ENCODE results near the gene MBIP. TPM values are rescaled to one million over a fixed set of nuclear protein-coding genes. Genes with fewer than 3 reads are reported as not detected.

The MBIP gene
- total RNA-seq, 1 experiment from 2014 or later = 19.1 TPM

DNA sequence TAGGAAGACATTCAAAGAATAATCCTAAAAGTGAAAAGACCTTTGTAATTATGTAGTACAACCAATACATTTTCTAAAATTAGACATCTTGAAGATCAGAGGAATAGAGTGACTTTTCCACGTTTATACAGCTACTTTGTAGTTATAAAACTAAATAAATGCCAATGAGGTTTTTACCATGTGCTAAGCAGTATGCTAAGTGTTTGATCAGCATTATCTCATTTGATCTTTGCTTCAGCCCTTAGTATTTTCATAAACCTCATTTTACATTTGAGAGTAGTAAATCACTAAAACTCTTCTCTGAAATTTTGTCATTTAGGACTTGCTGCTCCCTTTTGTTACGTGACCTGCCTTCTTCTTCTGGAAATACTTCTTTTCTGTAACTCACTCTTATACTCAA, 13.6 kb downstream of the MBIP start:
- H4K20me1 ChIP-seq (ENCODE audit: insufficient read depth) = no peaks in the 10 kb centered on the region
- no peak for ATAC-seq
- no peak overlapping the region for H3K27ac ChIP-seq (ENCODE audit: low read depth, low read length)
- no peaks in the 10 kb centered on the region for H3K9me2 ChIP-seq (ENCODE audit: insufficient read depth)
- RAD21 ChIA-PET (ENCODE audit: low non-redundant PET in 1 of 2, low total read pairs in 2 of 2, uncharacterized antibody in 2 of 2, unreplicated experiment in 2 of 2) = no interaction called here
- no peak overlapping the region for H2AFZ ChIP-seq (ENCODE audit: low read depth, low read length, poor library complexity, severe bottlenecking)
- CTCF ChIA-PET = no interaction called here
- H3K4me2 ChIP-seq (ENCODE audit: low read length) = no peak overlapping the region
- intact Hi-C loops (cut with micrococcal nuclease) = no loop called here
- H3K4me3 ChIP-seq (replicated peaks in 1 of 2; ENCODE audit: low read depth in 1 of 2, low read length in 2 of 2) = no peak overlapping the region
- no peaks in the 10 kb centered on the region for H3K79me2 ChIP-seq (ENCODE audit: insufficient read depth, low read length)
- no TSS peak for BruUV-seq (replicated peaks)
- no peaks in the 10 kb centered on the region for H3K9me3 ChIP-seq (ENCODE audit: control insufficient read depth in 1 of 2, insufficient read depth in 1 of 2, low read depth in 1 of 2, low read length in 2 of 2)
- no peaks in the 10 kb centered on the region for H3K4me1 ChIP-seq (ENCODE audit: control insufficient read depth in 1 of 2, insufficient read depth in 2 of 2, low read length in 2 of 2)
- H3K9ac ChIP-seq (ENCODE audit: low read length) = no peak overlapping the region
- DNase-seq (ENCODE audit: low read depth, low spot score) = no peak
- POLR2A ChIA-PET = no interaction called here
- H3K36me3 ChIP-seq (ENCODE audit: control insufficient read depth in 1 of 2, insufficient read depth in 2 of 2, low read length in 2 of 2) = peaks cover 27 to 30% of the 10 kb centered on the region in 2 experiments
- TF ChIP-seq EZH2 (IDR thresholded peaks at IDR 0.05) = no peak
- TF ChIP-seq ELF1 (IDR thresholded peaks at IDR 0.05; ENCODE audit: borderline replicate concordance, low read depth) = no peak
- no peak for TF ChIP-seq EGR1 (IDR thresholded peaks at IDR 0.05; ENCODE audit: low read depth)
- no peak for TF ChIP-seq POLR2AphosphoS5 (IDR thresholded peaks at IDR 0.05; ENCODE audit: low read depth, low read length)
- TF ChIP-seq YY1 (IDR thresholded peaks at IDR 0.05; ENCODE audit: extremely low read depth, insufficient replicate concordance, low read depth, low read length) = no peak
- TF ChIP-seq REST (IDR thresholded peaks at IDR 0.05; ENCODE audit: low read depth) = no peak
- TF ChIP-seq ZBTB33 (IDR thresholded peaks at IDR 0.05; ENCODE audit: extremely low read depth, insufficient replicate concordance, low read length) = no peak
- TF ChIP-seq SRF (IDR thresholded peaks at IDR 0.05; ENCODE audit: low read depth) = no peak
- TF ChIP-seq, protein P1, sequence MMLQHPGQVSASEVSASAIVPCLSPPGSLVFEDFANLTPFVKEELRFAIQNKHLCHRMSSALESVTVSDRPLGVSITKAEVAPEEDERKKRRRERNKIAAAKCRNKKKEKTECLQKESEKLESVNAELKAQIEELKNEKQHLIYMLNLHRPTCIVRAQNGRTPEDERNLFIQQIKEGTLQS (IDR thresholded peaks at IDR 0.05) = no peak
- TF ChIP-seq RAD21 (IDR thresholded peaks at IDR 0.05; ENCODE audit: low read depth) = no peak
- TF ChIP-seq SP1 (IDR thresholded peaks at IDR 0.05; ENCODE audit: low read depth) = no peak
- no peak for TF ChIP-seq FOSL1 (IDR thresholded peaks at IDR 0.05; ENCODE audit: low read depth)
- TF ChIP-seq, protein P2, sequence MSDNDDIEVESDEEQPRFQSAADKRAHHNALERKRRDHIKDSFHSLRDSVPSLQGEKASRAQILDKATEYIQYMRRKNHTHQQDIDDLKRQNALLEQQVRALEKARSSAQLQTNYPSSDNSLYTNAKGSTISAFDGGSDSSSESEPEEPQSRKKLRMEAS (IDR thresholded peaks at IDR 0.05) = no peak
- H3K27me3 ChIP-seq (ENCODE audit: insufficient read depth, low read length) = no peaks in the 10 kb centered on the region
